CD1c-positive myeloid dendritic cell (primary cell): Measurements from ENCODE around the gene CYB561D2.
A peak's percentile ranks its signal among the peaks of the same experiment; 100 is the strongest.

Source experiments
- DNase-seq: peaks from one replicate; pipeline ENCODE4 v3.0.0-alpha.2; 2016; ENCODE audit errors: extremely low spot score

The CYB561D2 gene

DNA sequence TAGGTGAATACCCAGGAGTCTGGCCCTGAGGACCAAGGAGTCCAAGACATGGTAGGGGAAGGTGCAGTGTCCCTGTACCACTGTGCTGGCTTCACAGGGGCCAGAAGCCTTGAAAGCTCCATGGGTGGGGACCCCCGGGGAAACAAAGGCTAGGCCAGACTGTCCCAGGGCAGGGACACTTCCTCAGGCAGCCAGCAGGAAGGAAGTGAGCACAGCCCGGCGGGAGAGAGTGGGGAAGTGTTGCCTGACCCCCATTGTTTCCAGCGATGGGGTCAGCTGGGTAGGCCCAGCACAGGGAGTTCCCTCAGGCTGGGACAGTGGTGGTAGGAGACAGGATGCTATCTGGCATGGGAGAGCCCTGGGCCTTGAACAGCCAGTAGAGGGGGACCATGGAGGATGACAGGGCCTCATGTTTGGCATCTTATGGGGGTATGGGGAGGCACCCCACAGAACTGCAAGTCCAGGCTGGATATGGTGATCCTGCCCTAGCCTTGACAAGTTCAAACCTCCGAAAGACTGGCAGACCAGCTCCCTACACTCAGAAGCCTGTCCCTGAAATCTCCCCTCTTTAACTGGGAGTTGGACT lies 27.0 kb upstream of the CYB561D2 start:
- DNase-seq: peak; percentile 32

DNA sequence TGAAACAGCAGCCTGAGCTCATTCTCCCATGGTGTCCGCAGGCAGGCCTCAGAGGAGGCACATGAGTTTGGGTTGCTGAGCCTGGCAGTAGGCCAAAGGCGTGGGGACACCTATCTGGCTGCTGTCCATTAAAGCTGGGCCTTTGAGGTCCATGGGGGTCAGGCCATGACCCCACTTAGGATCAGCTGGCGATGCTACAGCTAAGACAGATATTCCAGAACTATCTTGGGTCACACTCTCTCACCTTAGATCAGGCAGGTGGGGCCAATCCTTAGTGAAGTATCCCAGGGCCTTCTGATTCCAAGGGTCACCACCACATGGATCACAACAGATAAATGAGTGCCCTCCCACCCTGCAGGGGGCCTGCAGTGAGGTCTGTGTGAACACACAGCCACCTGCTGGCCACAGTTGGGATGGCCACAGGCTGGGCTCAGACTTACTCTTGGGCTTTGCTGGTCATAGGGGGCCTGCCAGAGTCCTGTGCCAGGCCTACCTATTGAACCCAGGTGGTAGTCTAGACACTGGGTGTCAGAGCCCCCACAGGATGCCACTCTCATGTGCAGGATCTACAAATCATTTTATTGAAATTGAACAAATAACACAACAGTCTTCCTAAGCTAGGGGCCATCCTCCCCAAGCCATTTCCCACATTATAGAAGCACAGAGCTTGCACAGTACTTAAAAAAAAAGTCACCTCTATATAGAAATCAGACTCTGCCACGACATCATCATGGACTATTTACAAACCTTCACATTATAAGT lies 26.1 kb upstream of the CYB561D2 start:
- peak; percentile 64 for DNase-seq

DNA sequence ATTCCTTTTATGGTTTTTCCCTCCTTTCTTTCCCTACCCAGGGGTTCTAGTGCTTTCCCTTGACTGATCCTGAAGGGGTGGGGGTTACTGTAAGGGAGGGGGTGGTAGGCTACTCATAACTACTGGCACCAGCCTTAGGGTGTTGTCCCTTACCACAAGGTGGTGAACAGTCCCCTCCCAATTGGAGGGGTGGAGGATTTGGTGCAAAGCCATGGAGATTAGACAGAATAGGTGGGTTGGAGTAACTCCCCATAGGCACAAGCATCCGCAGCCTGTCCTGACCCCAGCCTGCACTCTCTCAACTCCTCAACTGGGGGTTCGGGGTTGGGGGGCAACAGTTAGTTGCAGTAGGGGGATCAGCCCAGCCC lies 25.6 kb upstream of the CYB561D2 start:
- no peak for DNase-seq

DNA sequence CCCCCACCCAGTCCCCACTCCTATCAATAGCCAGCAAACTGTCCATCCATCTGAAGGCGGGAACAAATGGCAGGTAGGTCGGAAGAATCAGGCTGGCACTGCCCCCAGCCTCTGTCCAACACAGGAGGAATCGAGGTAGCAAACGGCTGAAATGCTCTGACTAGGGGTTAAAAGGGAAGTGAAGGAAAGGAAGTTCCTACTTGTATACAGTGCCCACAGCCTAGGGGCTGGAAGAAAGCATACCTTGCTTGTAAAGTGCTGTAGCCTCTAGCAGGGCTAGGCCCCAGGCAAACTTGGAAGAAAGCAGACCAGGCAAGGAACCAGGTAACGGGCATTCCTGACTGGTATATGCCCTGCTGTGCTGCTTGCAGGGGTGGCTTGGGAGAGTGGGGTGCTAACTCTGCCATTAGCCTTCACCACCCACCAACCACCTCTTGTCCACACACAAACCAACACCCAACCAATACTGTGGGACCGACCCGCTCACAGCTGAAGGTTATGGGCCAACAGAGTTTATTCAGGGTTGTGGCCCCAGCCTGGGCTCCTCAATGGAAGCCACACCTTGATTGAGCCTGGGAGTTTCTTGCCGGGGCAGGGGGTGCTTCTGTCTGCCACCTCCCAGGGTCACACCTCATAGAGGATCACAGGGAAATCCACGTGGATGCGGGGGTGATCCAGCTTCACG lies 25.0 kb upstream of the CYB561D2 start:
- DNase-seq: peak; percentile 36

DNA sequence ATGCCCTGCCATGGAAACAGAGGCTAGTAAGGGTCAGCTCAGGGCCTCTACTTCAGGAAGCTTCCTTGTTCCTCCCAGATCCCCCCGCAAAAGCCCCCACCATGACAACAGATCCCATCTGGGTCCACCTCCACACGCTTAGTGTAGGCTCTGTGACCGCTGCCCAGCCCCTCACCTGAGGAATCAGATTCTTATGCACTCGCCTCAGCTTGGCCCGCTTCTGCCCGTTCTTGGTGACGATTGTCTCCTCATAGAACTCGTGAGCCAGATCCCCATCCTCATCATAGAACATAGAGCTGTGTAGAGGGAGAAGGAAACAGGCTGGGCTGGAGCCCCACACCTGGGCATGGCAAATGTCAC lies 24.5 kb upstream of the CYB561D2 start:
- DNase-seq: no peak

DNA sequence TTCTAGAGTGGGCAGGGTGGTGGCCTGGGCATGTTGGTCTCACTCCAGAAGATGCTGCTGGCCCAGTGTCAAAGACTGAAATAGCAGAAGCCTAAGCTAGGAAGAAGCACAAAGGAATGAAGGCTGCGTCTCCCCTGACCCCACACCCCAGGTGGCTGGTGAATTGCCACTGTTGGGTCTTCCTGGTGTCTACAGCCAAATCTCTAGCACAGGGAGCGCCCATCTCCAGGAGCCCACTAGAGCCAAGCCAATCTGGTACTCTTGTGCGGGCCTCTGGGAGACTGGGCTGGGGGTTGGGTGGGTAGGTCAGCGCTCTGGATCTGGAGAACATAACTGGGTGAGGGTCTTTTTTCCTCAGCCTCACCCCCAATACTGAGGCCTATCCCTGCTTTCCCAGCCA lies 23.5 kb upstream of the CYB561D2 start:
- DNase-seq: no peak

DNA sequence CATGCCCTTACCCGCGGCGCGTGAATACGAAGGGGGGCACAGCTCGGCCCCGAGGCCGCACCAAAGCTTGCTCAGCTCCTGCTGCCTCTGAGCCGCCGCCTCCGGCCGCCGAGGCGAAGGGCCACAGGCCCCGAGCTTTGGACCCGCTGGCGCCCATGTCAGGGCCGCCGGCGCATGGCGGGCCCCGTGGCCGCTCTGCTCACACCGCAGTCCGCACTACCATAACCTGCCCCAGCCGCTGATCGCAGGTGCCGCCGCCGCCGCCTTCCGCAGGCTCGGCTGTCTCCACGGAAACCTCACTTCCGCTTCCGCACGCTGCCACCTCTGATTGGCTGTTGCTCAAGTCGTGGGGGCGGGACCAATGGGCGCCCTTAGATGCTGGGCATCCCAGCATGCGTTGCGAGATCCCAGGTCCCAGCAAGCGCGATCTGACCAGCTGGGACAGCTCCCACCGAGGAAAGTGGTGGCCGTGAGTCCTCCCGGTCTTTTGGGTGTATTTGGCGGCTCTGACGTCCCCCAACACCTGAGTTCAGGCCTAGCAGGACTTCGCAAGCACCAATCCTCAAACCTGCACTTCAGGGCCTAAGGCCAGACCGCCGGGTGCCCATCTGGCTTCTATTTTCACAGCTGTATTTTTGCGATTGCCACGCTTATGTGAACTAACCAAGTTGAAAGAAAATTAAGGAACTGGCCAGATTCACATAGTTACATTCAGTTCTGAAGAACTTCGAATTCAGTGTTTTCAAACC lies 22.5 kb upstream of the CYB561D2 start, which contains the start of gene TUSC2:
Gene TUSC2, minus strand, starts transcription at position 281 of the 749 bp plus-strand sequence. Its CDS starts 124 bp downstream, at position 157.
- peak; percentile 98 for DNase-seq

DNA sequence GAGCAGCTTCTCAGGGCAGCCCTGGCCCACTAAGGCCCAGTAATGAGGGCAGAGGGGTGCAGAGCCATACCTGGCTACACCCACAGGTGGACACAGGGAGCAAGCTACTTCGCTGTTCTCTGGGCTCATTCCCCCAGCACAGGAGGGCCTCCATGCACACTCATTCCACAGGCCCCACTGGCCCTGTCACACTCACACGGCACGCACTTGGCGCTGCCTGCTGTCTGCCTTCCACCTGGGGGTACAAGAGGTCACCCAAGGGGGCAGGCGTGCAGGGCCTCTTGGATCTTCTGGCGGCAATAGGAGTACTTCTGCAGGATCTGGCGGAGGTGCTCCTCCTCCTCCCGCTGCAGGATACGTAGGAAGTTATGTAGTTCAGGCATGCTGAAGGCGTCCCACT lies 20.3 kb upstream of the CYB561D2 start:
- DNase-seq: no peak

DNA sequence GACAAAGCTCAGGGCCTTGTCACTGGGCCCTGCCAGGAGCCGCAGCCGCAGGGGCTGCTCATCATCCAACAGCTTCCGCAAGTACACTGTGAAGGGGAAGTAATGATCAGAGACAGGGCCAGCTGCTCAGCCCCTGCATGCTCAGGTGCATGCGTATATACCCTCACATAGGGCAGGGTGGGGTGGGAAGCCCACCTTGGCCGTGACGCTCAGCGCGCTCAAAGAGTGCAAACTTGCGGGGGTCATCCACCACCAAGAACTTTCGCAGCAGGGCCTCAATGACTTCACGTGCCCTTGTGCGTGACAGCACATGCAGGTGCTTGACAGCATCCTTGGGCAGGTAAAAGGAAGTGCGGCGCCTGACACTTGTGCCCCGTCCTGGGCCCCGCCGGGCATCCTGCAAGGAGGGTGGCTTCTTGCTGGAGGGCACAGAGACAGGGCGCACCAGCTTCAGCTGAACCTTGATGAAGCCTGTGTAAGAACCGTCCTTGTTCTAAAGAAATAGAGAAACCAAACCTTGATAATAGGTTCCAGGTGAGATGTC lies 19.2 kb upstream of the CYB561D2 start:
- no peak for DNase-seq

DNA sequence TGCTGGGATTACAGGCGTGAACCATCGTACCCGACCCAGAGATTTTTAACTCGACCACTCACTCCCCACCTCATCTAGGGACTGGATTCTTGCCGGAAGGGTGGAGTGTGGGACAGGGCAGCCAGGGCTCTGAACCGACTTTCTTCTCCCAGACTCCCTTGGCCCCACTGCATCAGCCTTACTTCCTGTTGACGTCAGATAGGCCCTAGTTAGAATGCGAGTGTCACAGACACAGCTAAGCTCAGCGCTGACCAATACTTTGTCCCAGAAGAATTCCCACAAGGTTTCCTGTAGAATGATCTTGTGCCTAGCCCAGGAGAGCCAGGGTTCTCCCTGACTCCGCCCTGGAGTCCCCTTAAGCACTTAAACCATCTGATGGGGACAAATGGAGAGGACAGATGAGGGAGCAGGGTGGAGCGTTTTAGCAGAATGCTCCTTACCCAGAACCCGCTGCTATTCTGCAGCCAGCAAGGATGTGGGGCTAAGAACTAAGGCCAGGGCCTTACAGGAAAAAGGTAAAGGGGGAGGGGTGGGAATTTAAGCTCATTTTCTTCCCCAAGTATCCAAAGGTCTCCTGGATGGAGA lies 16.8 kb upstream of the CYB561D2 start:
- DNase-seq: no peak

DNA sequence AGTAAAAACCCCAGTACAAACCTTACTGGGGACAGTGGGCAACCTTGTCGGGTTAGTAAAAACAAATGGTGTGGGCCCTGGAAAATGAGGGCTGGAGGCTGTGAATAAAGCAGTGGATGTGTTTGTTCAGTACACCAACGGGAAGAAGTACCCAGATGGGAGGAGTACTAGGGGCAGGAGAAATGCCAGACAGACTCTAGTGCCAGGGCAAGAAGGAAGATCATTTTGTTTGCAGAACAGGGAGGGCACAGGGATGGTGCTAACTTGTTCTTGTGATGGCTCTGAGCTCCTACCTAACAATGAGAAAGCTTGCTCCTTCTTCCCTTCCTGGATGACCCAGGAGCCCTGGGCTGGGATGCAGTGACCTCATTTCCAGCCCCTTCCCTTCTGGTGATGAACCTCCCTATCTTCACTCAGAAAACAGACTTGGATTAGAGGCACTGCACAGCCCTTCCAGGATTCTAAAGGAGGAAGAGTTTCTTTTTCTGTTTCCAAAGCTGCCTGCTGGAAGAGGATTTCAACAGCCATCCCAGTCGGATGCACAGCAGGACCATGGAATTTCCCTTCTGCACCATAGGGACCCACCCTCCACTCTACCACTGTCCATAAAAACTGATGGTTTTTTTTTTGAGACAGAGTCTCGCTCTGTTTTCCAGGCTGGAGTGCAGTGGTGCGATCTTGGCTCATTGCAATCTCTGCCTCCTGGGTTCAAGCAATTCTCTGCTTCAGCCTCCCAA lies 16.2 kb upstream of the CYB561D2 start:
- no peak for DNase-seq

DNA sequence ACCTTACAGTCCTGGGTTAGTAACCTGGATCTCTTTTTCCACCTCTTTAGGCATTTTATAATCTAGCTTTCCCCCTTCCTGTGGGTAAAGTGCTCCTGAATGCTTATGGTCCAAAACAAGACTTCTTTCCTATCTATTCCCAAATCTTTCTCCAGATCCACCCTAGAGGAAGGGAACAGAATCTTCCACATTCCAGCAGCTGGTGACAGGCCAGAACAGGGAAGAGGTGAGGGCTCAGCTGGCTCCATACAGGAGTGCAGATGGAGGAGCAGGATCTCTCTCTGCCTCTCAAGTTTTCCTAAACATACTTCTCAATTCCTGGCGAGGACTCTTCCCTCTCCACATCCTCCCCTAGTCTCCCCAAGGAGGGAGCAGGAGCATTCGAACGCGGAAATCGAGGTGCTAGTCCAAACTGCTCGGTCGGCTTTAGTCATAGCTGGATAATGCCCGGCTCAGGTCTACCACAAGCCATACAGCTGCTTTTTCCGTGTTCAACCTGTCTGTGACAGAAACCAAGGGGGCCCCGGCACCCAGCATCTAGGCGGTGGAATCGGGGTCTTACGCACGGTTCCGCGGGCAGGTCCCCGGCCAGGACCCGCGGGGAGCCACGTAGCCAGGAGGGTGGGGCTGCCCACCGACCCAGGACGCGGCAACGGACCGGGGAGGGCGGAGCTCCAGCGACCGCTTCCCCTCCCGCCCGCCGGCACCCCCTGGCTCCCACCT lies 14.0 kb upstream of the CYB561D2 start:
- DNase-seq: no peak

DNA sequence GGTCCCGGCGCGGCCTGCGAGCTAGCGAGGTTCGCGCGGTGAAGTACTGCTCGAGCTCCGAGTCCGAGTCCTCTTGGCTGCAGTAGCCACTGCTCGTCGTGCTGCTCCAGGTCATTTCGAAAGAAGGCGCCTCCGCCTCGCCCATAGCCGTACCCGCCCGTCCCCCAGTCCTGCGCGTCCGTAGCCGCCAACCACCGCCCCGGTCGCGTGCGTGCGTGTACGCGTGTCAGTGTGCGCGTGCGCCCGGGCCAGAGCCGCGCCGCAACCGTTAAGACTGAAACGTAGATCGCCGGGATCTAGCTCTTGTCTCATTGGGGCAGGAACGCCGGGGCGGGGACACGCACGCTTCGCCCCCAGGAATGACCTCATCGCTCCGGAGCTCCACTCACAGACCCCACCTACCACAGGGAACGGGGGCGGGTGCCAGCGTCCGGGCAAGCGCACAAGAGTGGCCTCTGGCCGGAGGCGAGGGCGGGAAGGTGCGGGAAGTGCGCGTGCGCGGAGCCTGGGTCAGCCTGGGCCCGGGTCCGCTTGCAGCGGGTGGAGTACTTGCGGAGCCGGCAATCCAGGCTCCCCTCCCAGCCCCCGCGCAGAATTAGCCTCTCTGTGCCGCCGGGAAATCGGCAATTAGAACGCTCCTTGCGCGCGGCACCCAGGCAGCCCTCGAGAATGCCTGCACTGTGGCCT lies 13.3 kb upstream of the CYB561D2 start:
- peak; percentile 99 for DNase-seq

DNA sequence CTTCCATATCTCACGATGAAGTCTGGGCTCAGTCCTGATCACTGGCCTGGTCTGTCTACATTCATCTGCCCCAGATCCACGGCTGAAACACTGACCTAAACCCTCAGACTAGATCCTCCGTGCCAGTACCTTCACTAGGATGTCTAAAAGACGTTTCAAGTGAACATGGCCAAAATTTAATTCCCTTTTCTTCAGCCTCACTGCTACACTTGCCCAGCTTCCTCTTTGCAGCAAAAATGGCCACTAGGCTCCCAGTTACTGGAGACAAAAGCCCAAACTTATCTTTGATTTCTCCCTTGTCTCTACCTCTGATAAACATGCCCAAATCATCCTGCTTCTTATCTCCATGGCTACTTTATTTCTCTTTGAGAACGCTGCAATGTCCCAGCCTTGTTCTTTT lies 11.7 kb upstream of the CYB561D2 start:
- peak; percentile 71 for DNase-seq

DNA sequence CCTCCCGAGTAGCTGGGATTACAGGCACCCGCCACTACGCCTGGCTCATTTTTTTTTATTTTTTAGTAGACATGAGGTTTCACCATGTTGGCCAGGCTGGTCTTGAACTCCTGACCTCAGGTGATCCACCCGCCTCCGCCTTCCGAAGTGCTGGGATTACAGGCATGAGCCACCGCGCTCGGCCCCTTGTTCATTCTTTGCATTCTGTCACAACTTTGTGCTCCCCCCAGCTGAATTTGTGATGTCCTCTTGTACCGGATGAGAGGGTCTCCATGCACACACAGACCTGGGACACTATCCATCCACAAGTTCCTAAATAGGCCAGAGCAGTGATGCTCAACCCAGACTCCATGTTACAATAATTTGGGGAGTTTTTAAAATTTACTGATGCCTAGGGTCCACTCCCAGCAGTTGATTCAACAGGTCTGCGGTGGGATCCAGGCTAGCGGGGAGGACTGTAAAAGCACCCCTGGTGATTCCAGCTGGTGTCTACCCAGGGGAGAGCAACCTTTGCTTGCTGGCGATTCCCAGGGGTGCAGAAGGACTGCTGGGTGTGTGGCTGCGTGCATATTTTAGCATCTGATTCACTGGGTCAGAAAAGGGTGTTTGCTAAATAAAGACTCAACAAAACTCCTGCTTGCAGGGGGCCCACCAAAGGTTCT lies 11.0 kb upstream of the CYB561D2 start:
- no peak for DNase-seq

DNA sequence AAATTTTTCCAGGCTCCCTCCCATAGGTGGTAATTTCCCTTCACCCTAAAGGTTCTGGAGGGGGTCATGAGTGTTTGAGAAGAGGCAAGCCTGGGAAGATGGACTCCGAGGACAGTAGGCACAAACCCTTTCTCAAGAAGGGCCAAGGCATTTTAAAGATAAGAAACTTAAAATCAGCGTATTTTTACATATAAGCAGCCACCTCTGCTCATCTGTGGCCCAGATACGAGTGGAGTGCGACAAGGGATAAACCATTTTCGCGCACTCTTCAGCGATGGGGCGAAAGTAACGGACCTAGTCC lies 10.6 kb upstream of the CYB561D2 start:
- no peak for DNase-seq

DNA sequence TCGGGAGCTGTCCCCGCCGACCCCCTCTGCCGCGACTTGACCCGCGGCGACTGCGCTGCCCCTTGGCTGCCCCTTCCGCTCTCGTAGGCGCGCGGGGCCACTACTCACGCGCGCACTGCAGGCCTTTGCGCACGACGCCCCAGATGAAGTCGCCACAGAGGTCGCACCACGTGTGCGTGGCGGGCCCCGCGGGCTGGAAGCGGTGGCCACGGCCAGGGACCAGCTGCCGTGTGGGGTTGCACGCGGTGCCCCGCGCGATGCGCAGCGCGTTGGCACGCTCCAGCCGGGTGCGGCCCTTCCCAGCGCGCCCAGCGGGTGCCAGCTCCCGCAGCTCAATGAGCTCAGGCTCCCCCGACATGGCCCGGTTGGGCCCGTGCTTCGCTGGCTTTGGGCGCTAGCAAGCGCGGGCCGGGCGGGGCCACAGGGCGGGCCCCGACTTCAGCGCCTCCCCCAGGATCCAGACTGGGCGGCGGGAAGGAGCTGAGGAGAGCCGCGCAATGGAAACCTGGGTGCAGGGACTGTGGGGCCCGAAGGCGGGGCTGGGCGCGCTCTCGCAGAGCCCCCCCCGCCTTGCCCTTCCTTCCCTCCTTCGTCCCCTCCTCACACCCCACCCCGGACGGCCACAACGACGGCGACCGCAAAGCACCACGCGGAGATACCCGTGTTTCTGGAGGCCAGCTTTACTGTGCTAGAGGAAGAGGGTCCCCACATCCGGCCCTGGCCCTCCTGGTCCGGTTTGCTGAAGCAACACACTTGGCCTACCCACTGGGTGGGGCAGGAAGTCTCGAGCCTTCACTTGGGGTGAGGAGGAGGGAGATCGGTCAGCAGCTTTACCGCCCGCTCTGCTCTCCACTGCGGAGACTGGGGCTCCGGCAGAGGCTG lies 10.0 kb upstream of the CYB561D2 start, which contains the start of gene RASSF1:
Gene RASSF1, minus strand, starts transcription at position 389 of the 882 bp plus-strand sequence. Its CDS starts 31 bp downstream, at position 358.
- peak; percentile 87 for DNase-seq

DNA sequence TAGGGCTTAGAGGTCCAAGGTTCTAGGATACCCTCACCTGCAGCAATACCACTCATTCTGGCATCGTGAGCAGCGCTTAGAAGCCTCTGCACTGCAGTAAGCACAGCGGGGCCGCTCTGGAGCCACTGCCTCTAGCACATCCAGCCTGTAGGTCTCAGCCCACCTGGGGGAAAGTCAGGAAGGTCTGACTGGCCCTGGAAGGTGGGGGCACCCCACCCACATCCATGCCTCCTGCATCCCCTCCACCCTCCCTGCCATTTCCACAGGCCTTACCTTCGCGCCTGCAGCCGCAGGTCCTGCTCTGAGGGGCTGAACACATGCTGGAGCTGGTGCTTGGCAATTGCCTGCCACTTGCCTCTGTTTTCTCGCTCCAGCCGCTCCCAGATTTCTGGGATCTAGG lies 9.1 kb upstream of the CYB561D2 start:
- DNase-seq: no peak
